ENCODE results near the gene PMPCA.

GRCh38 chr9:136441191-136441680, 30.8 kb downstream of the PMPCA start:
- TF ChIP-seq GATA3 (IDR thresholded peaks at IDR 0.05; ENCODE audit: low read depth, low read length) (no peak), GATA2 (IDR thresholded peaks at IDR 0.05; ENCODE audit: low read depth, low read length) (no peak)
